HG03571 (cell line): Measurements from ENCODE around the gene JAK3.
A peak's percentile ranks its signal among the peaks of the same experiment; 100 is the strongest.
"Not testable (repeated sequence)": the region's sequence is repeated elsewhere in the genome, so short reads cannot be mapped to it uniquely, and the experiment has no call there.

Experiments used
- ATAC-seq: cut with Tn5 transposase; IDR thresholded peaks from one replicate; pipeline ENCODE4 v1.9.1; 2021; ENCODE audit not compliant: unreplicated experiment

The JAK3 gene

DNA sequence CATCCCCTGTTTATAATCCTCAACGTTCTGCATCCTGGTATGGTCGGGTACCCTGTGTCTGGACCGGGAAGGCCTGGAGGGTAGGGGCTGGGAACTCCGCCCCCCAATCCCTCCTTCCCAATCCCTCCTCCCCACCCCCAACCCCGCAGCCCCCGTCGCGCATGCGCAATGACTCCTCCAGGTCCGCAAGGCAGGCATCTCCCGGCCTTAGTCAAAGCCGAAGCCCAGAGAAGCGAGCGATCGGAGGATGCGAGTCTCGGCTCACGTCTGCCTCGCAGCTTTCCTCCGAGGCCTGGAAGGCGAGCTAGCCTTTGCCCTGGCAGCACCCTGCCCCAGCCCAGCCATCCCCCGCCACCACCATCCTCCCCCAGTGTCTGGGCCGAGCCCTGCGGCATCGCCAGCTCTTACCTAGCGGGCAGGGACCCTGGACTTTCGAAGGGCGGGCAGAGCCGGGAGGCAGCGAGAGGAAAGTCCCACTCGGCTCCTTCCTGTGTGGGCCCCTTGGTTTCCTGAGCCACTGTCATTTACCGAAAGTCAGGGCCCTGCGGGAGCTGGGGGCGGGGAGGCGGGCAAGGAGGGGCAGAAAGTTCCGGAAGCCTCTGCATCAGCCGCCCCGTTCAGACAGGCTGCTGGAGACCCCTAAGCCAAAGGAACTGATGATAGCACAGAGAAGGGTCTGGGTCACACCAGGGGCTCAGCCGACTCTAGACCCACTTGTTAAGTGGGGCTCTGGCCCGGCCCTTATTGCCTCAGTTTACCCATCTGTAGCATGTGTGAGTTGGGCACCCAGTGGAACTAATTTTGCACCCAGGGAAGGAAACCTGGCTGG lies at the start of gene JAK3:
Gene JAK3 (minus strand): TSS at position 445 of the 829 bp plus-strand sequence. CDS start 3,565 bp downstream, outside the sequence.
- peak; percentile 66 for ATAC-seq

DNA sequence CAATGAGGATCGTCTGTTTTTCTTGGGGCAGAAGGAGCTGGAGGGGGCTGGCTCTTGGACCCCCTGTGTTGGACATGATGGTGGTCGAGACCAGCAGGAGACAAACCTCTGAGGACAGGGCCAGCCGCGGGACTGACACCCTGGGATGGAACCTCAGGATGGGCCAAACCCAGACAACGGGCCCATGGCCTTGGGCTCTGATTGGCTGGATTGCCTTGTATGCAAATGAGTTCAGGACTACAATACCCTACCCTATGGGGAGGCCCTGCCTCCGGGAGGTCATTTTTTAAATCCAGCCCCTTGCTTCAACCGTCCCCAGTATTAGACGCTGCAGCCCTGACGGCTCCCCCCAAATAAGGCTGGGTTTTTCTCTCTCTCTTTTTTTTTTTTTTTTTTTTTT lies 46.0 kb upstream of the JAK3 start:
- no peak for ATAC-seq

DNA sequence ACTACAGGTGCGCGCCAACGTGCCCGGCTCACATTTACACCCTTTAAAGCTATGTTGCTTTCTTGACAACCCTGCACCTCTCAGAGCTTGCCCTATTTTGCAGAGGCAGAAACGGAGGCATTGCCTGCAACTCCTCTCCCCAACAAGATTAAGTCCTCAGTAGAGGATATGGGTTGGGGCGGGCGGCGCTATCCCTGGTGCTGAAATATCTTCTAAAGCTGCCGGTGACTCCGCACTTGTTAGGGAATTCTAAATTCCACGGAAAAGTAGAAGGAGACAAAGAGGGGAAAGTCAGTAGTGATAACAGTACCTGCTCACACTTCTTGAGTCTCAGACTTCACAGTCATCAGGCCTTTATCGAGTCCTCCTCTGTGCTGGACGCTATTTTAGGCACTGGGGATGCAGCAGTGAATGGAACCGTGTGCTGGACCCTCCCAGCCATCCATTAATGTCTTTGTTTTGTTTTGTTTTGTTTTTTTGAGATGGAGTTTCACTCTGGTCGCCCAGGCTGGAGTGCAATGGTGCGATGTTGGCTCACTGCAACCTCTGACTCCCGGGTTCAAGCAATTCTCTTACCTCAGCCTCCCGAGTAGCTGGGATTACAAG lies 41.9 kb upstream of the JAK3 start:
- no peak for ATAC-seq

DNA sequence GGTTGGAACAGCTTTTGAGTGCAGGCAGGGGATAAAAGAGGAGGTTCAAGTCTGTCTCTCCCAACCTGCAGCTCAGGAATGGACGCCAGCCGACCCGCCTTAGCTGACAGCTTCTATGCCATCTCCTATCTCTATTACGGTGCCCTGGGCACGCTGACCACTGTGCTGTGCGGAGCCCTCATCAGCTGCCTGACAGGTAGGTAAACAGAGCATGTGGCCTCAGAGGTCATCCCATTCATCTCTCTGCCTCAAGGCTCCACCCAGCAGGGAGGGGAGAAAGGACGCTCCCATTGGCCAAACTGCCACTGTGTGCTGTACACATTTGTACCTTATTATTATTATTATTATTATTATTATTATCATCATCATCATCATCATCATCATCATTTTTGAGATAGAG lies 40.5 kb upstream of the JAK3 start:
- ATAC-seq: no peak

DNA sequence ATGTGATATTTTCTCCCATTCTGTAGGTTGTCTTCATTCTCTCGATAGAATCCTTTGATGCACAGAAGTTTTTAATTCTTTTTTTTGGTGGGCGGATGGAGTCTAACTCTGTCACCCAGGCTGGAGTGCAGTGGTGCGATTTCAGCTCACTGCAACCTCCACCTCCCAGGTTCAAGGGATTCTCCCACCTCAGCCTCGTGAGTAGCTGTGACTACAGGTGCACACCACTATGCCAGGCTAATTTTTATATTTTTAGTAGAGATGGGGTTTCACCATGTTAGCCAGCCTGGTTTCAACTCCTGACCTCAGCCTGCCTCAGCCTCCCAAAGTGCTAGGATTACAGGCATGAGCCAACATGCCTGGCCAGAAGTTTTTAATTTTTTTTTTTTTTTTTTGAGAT lies 39.4 kb upstream of the JAK3 start:
- ATAC-seq: not testable (repeated sequence)

DNA sequence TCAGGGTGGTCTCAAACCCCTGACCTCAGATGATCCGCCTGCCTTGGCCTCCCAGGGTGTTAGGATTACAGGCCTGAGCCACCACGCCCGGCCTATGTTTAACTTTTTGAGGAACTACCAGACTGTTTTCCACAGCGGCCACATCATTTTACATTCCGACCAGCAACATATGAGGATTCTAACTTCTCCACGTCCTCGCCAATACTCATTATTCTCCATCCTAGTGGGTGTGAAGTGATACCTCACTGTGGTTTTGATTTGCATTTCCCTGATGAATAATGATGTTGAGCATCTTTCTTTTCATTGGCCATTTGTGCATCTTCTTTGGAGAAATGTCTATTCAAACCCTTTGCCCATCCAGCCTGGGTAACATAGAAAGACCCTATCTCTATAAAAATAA lies 38.7 kb upstream of the JAK3 start:
- ATAC-seq: no peak

DNA sequence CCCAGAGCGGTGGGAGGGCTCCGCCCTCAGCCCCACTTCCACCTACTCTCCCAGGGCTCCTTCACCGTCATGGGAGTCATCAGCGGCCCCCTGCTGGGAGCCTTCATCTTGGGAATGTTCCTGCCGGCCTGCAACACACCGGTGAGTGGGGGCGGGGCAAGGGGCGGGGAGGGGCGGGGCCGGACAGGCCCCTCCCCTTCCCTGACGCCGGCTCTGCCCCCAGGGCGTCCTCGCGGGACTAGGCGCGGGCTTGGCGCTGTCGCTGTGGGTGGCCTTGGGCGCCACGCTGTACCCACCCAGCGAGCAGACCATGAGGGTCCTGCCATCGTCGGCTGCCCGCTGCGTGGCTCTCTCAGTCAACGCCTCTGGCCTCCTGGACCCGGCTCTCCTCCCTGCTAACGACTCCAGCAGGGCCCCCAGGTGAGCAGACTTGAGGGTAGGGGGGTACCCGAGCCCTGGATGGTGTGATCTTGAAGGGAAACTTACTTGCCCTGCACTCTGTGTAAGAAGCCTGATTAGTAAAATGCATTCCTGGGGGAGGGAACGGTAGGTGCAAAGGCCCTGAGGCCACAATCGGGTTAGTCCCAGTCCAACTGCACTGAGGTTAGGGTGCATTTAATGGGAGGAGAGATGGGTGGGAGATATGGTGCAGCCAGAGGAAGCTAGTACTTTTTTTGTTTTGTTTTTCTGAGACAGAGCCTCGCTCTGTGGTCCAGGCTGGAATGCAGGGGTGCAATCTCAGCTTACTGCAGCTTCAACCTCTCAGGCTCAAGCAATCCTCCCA lies 36.0 kb upstream of the JAK3 start:
- no peak for ATAC-seq

DNA sequence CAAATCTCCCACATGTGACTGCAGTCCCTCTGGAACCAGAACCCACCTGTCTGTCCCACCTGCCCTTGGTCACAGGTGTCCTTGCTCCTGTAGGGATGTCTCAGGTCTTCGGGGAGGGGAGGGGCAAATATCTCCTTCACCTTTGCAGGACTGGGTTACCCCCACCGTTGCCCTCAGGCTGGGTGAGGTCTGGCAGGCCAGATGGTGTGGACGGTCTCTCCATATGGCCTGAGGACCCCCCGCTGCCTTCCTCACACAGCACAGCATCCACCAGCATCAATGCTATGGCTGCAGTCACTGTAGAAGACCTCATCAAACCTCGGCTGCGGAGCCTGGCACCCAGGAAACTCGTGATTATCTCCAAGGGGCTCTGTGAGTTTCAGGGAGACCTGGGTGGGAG lies 33.9 kb upstream of the JAK3 start:
- no peak for ATAC-seq

DNA sequence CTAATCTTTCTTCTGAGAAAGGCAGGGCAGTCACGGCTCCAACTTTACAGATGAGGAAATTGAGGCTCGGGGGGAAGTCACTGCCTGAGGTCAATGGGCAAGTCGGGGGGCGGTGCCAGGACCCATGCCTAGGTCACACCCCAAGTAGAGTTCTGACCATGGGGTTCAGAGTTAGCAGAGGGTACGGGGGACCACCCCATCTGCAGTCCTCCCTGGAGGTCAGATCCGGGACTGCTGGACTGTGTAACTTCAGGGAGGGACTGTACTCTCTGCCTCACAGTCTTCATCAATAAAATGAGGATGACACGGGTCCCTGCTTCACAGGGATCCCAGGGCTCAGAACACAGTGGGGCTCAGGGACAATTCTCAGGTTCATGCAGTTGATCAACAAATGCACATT lies 31.7 kb upstream of the JAK3 start:
- ATAC-seq: no peak

DNA sequence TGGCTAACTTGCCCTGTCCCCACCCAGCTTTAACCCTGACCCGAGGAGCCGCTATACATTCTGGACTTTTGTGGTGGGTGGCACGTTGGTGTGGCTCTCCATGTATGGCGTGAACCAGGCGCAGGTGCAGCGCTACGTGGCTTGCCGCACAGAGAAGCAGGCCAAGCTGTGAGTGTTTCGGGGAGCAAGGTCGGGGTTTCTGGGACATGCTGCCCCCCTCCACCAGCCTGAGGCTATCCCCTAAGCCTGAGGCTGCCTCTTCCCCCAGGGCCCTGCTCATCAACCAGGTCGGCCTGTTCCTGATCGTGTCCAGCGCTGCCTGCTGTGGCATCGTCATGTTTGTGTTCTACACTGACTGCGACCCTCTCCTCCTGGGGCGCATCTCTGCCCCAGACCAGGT lies 29.9 kb upstream of the JAK3 start:
- ATAC-seq: no peak

DNA sequence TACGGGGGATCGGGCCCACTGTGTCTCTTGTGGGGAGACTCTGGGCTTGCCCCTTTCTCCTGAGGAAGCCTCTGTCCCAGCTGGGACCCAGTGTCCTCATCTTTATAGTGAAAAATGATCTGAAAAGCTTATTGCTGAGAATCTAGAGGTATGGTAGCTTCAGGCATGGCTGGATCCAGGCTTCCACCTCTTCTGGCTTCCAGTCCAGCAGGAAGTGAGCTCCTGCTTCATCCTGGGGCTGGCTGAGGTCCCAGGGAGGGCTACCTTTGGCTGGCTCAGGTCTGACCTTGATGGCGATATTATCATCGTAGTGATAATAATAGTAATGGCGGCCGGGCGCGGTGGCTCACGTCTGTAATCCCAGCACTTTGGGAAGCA lies 27.0 kb upstream of the JAK3 start:
- no peak for ATAC-seq

DNA sequence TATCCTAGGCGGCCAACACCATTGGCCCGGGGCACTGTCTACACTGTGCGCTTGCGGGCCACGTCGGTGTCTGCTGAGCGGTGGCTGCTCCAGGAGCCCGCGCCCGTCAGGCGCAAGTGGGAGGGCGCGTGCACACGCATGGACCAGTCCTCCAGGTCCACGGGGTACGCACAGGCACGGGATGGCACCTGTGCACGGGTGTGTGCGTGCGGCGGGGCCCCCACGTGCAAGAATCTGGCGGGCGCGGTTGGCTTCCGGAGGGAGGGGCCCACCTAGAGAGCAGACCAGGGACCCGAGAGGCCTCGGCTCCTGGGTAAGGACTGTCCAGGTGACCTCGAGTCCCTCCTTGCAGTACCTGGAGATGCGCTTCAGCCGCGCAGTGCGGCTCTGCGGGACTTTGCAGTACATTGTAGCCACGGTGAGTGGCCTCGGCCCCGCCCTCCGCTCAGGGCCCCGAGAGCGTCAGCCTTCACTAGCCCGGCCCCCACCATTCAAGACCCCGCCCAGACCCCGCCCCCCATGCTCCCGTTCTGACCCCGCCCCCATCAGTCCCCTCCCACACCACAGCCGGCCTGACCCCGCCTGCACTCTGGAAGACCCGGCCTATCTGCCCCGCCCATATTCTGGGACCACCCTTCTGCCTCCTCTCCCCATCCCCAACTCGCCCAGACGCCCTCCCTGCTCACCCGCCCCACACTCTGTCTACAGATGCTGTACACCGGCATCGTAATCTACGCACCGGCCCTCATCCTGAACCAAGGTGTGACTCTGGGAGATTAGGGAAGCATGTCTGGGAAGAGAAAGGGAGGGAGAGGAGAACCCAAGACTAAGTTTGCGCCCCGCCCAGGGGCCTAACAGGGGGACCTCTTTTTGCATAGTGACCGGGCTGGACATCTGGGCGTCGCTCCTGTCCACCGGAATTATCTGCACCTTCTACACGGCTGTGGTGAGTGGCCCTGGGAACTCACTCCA lies 26.3 kb upstream of the JAK3 start:
- ATAC-seq: no peak

DNA sequence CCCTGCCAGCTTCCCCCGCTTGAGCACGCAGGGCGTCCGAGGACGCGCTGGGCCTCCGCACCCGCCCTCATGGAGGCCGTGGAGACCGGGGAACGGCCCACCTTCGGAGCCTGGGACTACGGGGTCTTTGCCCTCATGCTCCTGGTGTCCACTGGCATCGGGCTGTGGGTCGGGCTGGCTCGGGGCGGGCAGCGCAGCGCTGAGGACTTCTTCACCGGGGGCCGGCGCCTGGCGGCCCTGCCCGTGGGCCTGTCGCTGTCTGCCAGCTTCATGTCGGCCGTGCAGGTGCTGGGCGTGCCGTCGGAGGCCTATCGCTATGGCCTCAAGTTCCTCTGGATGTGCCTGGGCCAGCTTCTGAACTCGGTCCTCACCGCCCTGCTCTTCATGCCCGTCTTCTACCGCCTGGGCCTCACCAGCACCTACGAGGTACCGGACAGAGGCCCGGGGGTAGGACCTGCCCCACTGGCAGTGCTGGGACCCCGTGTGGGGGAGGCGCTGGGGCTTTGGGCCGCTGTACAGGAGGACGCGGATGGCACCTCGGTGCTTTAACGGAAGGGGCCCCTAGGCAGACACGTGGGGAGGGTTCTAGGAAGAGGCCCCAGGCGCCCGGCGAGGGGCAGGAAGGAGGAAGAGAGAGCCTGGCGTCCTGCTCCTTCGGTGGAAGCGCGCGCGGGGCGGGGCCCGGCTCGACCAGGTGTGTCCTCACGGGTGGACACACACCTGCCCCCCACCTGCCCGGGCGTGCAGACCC lies 24.6 kb upstream of the JAK3 start:
- no peak for ATAC-seq

DNA sequence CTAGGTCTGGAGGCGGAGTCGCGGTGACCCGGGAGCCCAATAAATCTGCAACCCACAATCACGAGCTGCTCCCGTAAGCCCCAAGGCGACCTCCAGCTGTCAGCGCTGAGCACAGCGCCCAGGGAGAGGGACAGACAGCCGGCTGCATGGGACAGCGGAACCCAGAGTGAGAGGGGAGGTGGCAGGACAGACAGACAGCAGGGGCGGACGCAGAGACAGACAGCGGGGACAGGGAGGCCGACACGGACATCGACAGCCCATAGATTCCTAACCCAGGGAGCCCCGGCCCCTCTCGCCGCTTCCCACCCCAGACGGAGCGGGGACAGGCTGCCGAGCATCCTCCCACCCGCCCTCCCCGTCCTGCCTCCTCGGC lies 24.1 kb upstream of the JAK3 start, which contains the start of gene SLC5A5:
Gene SLC5A5 (plus strand): TSS at position 68 of the 373 bp plus-strand sequence. CDS start 375 bp downstream, outside the sequence.
- ATAC-seq: no peak

DNA sequence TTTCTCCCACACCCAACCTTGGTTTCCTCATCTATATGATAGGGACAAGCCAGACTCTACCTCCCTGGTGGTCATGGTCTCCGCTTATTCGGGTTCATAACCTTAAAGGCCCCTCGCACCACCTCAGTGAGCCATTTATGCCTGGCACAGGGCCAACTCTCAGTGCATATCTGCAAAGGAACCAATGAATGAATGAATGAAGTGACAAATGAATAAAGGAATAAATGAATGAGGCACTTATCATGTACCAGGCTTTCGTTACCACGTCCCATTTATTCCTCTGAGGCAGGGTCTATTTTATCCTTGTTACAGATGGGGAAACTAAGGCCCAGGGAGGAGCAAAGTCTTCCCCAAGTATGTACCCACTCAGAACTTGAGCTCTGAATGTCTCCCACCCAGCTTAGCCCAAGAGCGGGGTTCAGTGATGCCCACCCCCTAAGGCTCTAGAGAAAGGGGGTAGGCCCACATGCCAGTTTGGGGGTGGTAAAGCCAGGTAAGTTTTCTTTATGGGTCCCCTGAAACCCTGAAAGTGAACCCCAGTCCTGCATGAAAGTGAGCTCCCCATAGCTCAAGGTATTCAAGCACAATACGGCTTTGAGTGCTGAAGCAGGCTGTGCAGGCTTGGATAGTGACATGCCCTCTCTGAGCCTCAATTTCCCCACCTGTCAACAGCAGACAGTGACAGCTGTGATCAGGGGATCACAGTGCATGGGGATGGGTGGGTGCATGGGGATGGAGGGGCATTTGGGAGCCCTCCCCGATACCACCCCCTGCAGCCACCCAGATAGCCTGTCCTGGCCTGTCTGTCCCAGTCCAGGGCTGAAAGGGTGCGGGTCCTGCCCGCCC lies 23.5 kb upstream of the JAK3 start:
- ATAC-seq: no peak

DNA sequence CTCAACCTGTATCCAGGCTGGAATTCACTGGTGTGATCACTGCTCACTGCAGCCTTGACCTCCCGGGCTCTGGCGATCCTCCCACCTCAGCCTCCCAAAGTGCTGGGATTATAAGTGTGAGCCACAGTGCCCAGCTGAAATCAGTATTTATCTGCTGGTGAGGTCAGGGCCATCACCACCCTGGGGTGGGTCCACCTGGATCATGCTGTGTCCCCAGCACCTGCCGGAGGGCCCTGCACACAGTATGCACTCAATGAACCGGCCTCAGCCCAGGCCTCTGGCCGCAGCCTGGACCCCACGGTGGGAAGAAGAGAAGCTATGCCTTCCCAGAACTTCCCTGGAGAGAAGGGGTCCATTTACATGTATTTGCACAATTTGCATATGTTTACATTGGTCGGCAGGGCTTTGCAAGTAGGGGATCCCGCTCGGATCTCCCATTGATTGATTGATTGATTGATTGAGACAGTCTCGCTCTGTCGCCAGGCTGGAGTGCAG lies 21.4 kb upstream of the JAK3 start:
- no peak for ATAC-seq

DNA sequence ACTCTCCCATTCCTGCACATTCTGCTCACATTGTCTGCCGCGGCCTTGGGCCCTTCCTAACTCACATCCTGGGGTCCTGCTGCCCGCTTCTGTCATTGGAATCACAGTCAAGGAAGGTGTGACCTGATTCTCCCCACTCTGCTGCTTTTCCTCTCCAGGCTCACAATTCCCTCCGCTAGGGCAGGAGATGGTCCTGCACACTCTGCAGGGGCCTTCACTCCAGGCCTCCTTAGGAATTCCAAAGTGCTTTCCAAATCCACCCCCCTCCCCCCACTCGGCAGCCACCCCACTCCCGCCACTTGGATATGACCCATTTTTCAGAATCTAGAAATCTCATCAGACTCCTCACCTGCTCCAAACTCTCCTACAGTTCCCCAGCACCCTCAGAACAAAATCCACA lies 20.9 kb upstream of the JAK3 start:
- no peak for ATAC-seq

DNA sequence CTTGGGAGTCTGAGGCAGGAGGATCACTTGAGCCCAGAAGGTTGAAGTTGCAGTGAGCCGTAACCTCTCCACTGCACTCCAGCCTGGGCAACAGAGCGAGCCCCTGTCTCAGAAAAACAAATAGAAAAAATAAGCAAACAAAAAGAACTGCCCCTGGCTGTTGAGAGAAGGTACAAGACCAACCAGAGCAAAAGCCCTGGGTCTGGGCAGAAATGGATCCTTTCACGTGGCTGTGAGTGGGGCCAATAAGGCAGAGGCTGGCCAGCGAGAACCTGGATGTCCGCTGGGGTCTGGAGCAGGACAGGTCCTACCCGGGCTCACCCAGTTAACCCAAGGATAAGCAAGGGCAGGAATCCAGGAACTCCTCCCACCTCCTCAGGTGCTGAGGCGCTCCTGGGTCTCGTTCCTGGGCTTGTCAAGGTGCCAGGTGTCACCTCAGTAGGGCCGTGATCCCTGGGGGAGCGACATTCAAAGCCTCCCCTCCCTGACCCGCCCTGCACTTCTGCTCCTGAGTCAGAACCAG lies 19.2 kb upstream of the JAK3 start:
- ATAC-seq: no peak
